Effector memory CD4-positive, alpha-beta T cell (primary cell): Measurements from ENCODE around the gene BSCL2.
"Not testable (repeated sequence)": the region's sequence is repeated elsewhere in the genome, so short reads cannot be mapped to it uniquely, and the experiment has no call there.

Source experiments
- DNase-seq, 3 donors: peaks; one replicate each; pipeline ENCODE4 v3.0.0-alpha.2; 2020
- H3K27ac ChIP-seq: 2 replicates; pipeline ENCODE4 v1.7.0; 2013; ENCODE audit warnings: mild to moderate bottlenecking, low read length, moderate library complexity; ENCODE audit not compliant: insufficient read depth, poor library complexity, severe bottlenecking
- H3K27me3 ChIP-seq: replicated peaks from 2 replicates; pipeline ENCODE4 v1.7.0; 2013; ENCODE audit warnings: mild to moderate bottlenecking, low read length; ENCODE audit not compliant: insufficient read depth, control insufficient read depth, poor library complexity, severe bottlenecking
- H3K36me3 ChIP-seq: 2 replicates; pipeline ENCODE4 v1.7.0; 2013; ENCODE audit warnings: mild to moderate bottlenecking, low read length, moderate library complexity; ENCODE audit not compliant: control insufficient read depth, insufficient read depth
- H3K4me1 ChIP-seq: 2 replicates; pipeline ENCODE4 v1.7.0; 2013; ENCODE audit warnings: low read length, mild to moderate bottlenecking; ENCODE audit not compliant: control insufficient read depth, insufficient read depth, poor library complexity, severe bottlenecking
- H3K4me3 ChIP-seq: 2 replicates; pipeline ENCODE4 v1.7.0; 2013; ENCODE audit warnings: low read length, low read depth, mild to moderate bottlenecking; ENCODE audit not compliant: insufficient read depth, poor library complexity, severe bottlenecking
- H3K9me3 ChIP-seq: 2 replicates; pipeline ENCODE4 v1.7.0; 2013; ENCODE audit warnings: mild to moderate bottlenecking, low read length, moderate library complexity; ENCODE audit not compliant: control insufficient read depth

The BSCL2 gene

DNA sequence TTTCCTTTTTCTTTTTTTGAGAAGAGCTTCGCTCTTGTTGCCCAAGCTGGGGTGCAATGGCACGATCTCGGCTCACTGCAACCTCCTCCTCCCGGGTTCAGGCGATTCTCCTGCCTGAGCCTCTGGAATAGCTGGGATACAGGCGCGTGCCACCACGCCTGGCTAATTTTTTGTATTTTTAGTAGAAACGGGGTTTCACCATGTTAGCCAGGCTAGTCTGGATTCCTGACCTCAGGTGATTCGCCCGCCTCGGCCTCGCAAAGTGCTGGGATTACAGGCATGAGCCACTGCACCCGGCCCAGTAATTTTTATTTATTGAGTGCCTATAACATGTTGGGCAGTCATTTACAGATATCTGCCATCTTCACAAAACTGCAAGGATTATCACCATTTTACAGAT is 22.9 kb upstream of the BSCL2 start:
- H3K27ac ChIP-seq = peak overlapping the region; percentile 25
- not testable (repeated sequence) for H3K4me3 ChIP-seq, DNase-seq, H3K27me3 ChIP-seq, H3K36me3 ChIP-seq, H3K9me3 ChIP-seq
- H3K4me1 ChIP-seq = peaks cover 17% of the 10 kb centered on the region

DNA sequence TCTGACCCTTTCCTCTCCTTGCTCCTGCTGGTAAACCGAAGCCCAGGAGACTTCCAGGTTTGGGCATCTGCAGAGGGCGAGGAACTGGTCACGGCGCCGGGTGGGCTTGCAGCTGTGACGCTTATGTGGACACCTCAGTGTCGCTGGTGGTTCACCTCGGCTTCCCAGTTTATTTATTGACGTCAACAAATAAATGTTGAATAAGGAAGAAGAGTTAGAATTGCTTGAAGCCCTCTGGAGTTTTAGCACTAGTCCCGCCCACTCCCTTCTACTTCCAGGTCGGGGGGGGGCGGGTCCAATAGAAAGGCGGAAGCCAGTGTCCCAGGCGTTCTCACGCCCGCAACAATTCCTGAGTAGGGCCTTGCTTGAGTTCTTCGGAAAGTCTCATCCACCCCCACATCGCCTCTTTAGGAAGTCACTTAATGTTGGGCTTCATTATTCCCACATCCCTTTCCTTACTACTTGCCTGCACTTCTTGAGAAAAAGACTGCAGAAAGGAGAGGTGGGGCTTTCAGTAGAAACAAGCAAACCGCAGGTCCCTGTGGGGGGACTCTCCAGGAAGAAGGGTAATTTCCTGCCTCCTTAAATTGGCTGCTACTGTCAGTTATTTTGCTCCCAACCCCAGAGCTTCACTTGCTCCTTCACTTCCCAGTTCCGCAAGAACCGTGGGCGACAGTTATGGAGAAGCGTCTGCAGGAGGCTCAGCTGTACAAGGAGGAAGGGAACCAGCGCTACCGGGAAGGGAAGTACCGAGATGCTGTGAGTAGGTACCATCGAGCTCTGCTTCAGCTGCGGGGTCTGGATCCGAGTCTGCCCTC is 21.2 kb upstream of the BSCL2 start, which contains the start of gene TTC9C:
Gene TTC9C (plus strand): TSS at position 316 of the 818 bp plus-strand sequence. CDS start 363 bp downstream, at position 679.
- Histone ChIP-seq H3K4me3 (peak within 1 kb of the TSS; percentile 96), H3K4me1 (peaks cover 27% of the 10 kb centered on the region), H3K27me3 (no peaks in the 10 kb centered on the region), H3K36me3 (peaks cover 13% of the 10 kb centered on the region), H3K27ac (peak within 1 kb of the TSS; percentile 97), H3K9me3 (no peaks in the 10 kb centered on the region)
- DNase-seq = peak; percentile 62 to 82 (median 74)

DNA sequence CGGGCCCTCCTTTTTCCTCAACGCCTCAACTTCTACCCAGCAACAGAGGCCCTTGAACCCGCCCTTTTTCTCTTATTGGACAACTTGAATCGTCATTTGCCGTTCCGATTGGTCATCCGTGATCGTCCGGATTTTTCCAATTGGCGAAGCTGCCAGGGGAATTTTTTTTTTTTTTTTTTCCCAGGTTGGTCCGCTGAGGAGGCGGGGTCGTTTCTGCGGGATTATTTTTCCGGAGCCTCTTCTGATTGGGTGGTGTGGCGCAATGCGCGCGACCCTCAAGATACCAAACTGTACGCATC is 20.6 kb upstream of the BSCL2 start:
- peak; percentile 77 to 83 (median 83) for DNase-seq
- H3K4me3 ChIP-seq = peak overlapping the region; percentile 96
- no peaks in the 10 kb centered on the region for H3K27me3 ChIP-seq
- peaks cover 15% of the 10 kb centered on the region for H3K36me3 ChIP-seq
- H3K27ac ChIP-seq = peak overlapping the region; percentile 97
- peaks cover 27% of the 10 kb centered on the region for H3K4me1 ChIP-seq
- no peaks in the 10 kb centered on the region for H3K9me3 ChIP-seq

DNA sequence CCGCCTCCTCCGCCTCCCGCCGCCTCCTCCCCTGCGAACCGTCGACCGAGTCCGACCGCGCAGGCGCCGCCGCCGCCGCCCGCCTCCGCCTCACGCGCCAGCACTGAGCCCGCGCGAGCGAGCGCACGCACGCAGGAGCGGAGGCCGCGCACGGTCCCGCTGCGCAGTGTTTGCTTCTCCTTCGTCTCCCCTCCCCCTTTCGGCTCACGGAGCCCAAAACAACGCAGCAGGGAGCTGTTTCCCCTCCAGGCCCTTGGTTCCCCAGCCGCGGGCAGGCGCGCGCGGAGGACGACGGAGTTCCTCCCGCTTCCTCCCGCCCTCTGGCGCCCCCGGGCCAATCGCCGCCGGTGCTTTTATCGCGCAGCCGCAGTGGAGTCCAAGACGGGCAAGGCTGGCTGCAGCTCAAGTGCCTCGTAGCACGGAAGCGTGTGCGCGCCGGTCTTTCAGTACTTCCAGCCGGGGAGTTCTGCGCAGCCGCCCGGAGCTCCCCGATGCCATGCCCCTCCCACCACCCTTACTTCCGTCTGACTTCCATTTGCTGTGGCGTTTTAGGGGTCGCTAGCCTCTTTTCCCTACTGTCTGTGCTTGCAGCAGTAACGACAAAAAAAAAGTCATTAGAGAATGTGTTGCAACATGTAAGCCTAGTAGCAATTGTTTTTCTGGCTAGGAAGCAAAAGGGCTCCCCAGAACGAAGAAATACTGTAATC is 20.1 kb upstream of the BSCL2 start, which contains the start of gene HNRNPUL2:
Gene HNRNPUL2 (minus strand): TSS at position 293 of the 707 bp plus-strand sequence. CDS start 301 bp downstream, outside the sequence.
- peaks cover 20% of the 10 kb centered on the region for H3K36me3 ChIP-seq
- peak; percentile 98 for DNase-seq
- H3K9me3 ChIP-seq = no peaks in the 10 kb centered on the region
- H3K4me3 ChIP-seq = peak within 1 kb of the TSS; percentile 96
- no peaks in the 10 kb centered on the region for H3K27me3 ChIP-seq
- H3K27ac ChIP-seq = peak within 1 kb of the TSS; percentile 97
- peaks cover 27% of the 10 kb centered on the region for H3K4me1 ChIP-seq

DNA sequence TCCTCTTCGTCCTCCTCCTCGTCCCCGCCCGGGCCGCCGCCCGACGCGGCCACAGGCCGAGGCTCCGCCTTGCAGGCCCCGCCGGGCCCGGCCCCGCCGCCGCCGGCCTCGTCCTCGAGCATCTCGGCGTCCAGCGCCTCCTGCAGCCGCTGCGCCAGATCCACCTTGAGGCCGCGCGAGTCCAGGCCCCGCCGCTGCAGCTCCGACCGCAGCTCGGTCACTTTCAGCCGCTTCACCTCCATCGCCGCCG is 19.6 kb upstream of the BSCL2 start:
- H3K4me3 ChIP-seq = peak overlapping the region; percentile 96

DNA sequence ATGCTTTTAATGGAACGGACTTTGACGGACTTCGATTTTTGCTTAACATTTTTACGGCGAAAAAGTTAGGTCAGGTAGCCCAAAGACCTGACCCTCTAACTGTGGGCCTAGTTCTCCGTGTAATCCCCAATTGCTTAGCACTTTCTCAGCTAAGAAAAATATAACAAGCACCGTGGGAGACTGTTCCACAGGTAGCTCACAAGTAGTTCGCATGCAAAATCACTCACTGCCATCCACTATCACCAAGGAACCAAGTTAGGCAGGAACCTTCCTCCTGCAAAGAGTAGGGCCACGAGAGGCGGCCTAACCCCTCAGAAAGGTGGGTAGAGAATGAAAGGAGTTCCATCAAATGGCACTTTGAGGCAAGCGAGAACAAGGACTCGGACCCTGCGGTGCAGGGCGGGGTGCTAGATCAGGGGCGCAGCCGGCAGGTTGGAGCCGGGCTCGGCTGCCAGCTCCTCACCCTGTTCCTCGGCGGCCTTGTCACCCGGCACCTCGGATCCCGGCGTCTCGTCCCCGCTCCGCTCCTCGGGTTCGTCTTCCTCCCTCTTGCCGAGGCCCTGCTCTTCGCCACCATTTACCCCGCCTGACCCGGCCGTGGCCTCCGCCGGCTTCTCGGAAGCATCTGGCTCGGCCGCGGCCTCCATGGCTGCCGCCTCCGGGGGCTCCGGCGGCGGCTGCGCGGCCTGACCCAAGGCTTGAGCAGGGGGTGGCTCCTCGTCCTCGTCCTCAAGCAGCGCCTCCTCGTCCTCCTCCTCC is 19.1 kb upstream of the BSCL2 start:
- Histone ChIP-seq H3K4me1 (peaks cover 27% of the 10 kb centered on the region), H3K36me3 (peaks cover 30% of the 10 kb centered on the region), H3K27me3 (no peaks in the 10 kb centered on the region), H3K9me3 (no peaks in the 10 kb centered on the region), H3K4me3 (peak overlapping the region; percentile 96), H3K27ac (peak overlapping the region; percentile 97)
- DNase-seq = no peak

More for the DNA sequence above, 19.6 kb upstream of the BSCL2 start:
- no peak for DNase-seq
- H3K4me1 ChIP-seq = peaks cover 27% of the 10 kb centered on the region
- peaks cover 25% of the 10 kb centered on the region for H3K36me3 ChIP-seq
- H3K27ac ChIP-seq = peak overlapping the region; percentile 97
- no peaks in the 10 kb centered on the region for H3K27me3 ChIP-seq
- H3K9me3 ChIP-seq = no peaks in the 10 kb centered on the region

DNA sequence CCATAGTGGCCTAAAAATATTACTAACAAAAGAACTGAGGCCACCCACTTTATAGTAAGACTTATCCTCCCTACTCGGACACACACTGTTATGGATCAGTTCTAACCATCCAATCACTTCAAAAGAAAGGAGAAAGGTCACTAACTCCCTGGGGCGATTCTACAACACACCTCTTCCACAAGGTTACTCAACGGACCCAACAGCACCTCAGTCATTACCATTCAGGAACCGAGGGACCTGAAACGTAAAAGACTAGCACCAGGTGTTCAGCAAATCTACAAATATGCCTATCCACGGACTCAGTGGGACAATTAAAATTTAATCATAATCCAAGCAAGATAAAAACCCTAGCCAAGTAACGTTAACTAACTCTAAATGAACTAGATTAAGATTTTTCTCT is 18.4 kb upstream of the BSCL2 start:
- H3K27ac ChIP-seq = peak overlapping the region; percentile 97
- H3K4me1 ChIP-seq = peaks cover 27% of the 10 kb centered on the region
- H3K9me3 ChIP-seq = no peaks in the 10 kb centered on the region
- H3K27me3 ChIP-seq = no peaks in the 10 kb centered on the region
- DNase-seq = no peak
- peaks cover 32% of the 10 kb centered on the region for H3K36me3 ChIP-seq
- peak overlapping the region; percentile 96 for H3K4me3 ChIP-seq

- Histone ChIP-seq H3K36me3 (peaks cover 46% of the 10 kb centered on the region), H3K9me3 (no peaks in the 10 kb centered on the region), H3K4me3 (peak overlapping the region; percentile 96), H3K27me3 (no peaks in the 10 kb centered on the region), H3K4me1 (peaks cover 20% of the 10 kb centered on the region), H3K27ac (peak overlapping the region; percentile 97)
- no peak for DNase-seq
Measured at GRCh38 chr11:62724171-62724570, 16.9 kb upstream of the BSCL2 start.

DNA sequence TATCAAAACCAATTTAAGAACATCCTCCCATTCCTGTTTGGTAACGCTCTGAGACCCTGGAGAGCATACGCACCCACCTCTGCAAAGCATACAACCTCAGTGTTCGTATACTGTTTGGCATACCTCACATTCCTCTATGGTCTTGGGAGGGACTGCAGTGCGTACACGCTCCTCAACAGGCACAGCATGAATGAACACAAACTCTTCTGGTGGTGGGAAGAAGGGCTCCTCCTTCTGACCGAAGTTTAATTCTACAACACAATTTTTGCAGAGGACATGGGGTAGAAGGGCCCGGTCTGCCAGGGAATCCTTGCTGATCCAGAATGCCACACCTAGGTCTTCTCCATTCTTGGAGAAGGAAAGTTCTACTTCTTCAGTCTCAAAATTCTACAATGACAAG is 14.8 kb upstream of the BSCL2 start:
- DNase-seq = no peak
- Histone ChIP-seq H3K9me3 (no peaks in the 10 kb centered on the region), H3K4me3 (no peak overlapping the region), H3K4me1 (peaks cover 20% of the 10 kb centered on the region), H3K36me3 (peaks cover 66% of the 10 kb centered on the region), H3K27me3 (no peaks in the 10 kb centered on the region), H3K27ac (no peak overlapping the region)
